Heart right ventricle (tissue), 16 donors: Measurements from ENCODE around the gene ISX. TPM values are rescaled to one million over a fixed set of nuclear protein-coding genes. Genes with fewer than 3 reads are reported as not detected.
A peak's percentile ranks its signal among the peaks of the same experiment; 100 is the strongest.

ENCODE experiments used
- ATAC-seq, 8 donors: fragments of 200-7000 bp; cut with Tn5 transposase; one replicate each; pipeline ENCODE4 v1.9.1; 2020; ENCODE audit warnings: mild to moderate bottlenecking in 8 of 8, moderate library complexity in 8 of 8, moderate number of reproducible peaks in 1 of 8
- DNase-seq, 2 donors: peaks; one replicate each; pipeline ENCODE4 v3.0.0-alpha.2; 2020
- H3K27ac ChIP-seq, 10 donors: fragments of 200-600 bp; sonication (generic) in 2 of 10; one replicate each; pipeline versions ENCODE4 v1.5.0 to v1.8.0; 2020 to 2022; ENCODE audit warnings: mild to moderate bottlenecking in 3 of 10
- H3K27me3 ChIP-seq, 7 donors: fragments of 200-600 bp; one replicate each; pipeline ENCODE4 v1.8.0; 2021 to 2022; ENCODE audit warnings: mild to moderate bottlenecking in 2 of 7
- H3K36me3 ChIP-seq, 9 donors: fragments of 200-600 bp; sonication (generic) in 1 of 9; one replicate each; pipeline versions ENCODE4 v1.5.0 to v1.8.0; 2020 to 2022; ENCODE audit warnings: mild to moderate bottlenecking in 2 of 9
- H3K4me1 ChIP-seq, 9 donors: fragments of 200-600 bp; sonication (generic) in 1 of 9; one replicate each; pipeline versions ENCODE4 v1.5.0 to v1.8.0; 2020 to 2022; ENCODE audit warnings: mild to moderate bottlenecking in 4 of 9
- H3K4me3 ChIP-seq, 10 donors: fragments of 200-600 bp; sonication (generic) in 2 of 10; one replicate each; pipeline versions ENCODE4 v1.5.0 to v1.8.0; 2020 to 2022; ENCODE audit warnings: mild to moderate bottlenecking in 7 of 10, moderate library complexity in 2 of 10
- H3K9me3 ChIP-seq, 11 donors: fragments of 200-600 bp in 10 of 11; sonication (generic) in 2 of 11; one replicate each; pipeline versions ENCODE4 v1.5.0 to v1.8.0; 2013 to 2022; ENCODE audit warnings: mild to moderate bottlenecking in 2 of 11, control low read depth in 1 of 11, moderate library complexity in 1 of 11
- CTCF ChIP-seq, 9 donors: fragments of 200-600 bp; sonication (generic) in 2 of 9; IDR thresholded peaks; one replicate each; pipeline versions ENCODE4 v1.5.0 to v1.8.0; 2021 to 2022; ENCODE audit warnings: antibody characterized with exemption in 9 of 9, mild to moderate bottlenecking in 5 of 9, moderate library complexity in 1 of 9
- WGBS, 2 donors: extraction: QIAGEN DNeasy Blood & Tissue Kit; methylation state at CpG; one replicate each; pipeline ENCODE4 v1.1.7; 2013; ENCODE audit warnings: inconsistent platforms in 1 of 2; 5-methylcytosine and 5-hydroxymethylcytosine counted together
- intact Hi-C, 10 donors: fragments of 100-400 bp; cut with DNase I; formaldehyde crosslinking; loops; one replicate each; pipeline versions ENCODE4 v1.11.1 to v1.14.2; 2022
- polyA plus RNA-seq, 2 donors: library from polyadenylated mRNA; stranded (reverse); fragments of 200-250 nt; gene quantifications; one replicate each; pipeline ENCODE4 v1.2.3, GENCODE V29; 2013
- total RNA-seq, 10 donors: library from RNA; stranded (reverse); fragmentation: NEBNext Ultra II Directional in 3 of 10; extraction: Animal tissue kit (Norgen Biotek cat#: 25700) in 3 of 10; gene quantifications; one replicate each; pipeline versions ENCODE4 v1.2.1 to v1.2.4, GENCODE V29; 2021 to 2023
- donor health status: Arrhythmogenic right ventricular cardiomyopathy.
- donor health status: ischemic (EF 13 %, LVEDD 7.1; RV severe dilation, severe dysfunction).
- donor health status: healthy with polysubstance abuse.
- donor health status: DM: no; HTN: yes; CAD: no.
- donor health status: DM: no; HTN: no; CAD: no.
- donor health status: ischemic (EF 25% LVEDD 6.9; RV normal size, moderate dysfunction).
- donor health status: ischemic (EF 25% LVEDD 5.7; RV mildly dilated, moderate dysfunction).
- donor health status: healthy.
- donor health status: DM: yes; HTN: yes; CAD: no.
- donor health status: Ischemic cardiomyopathy.
- donor health status: ischemic (EF 35%, LVEDD 5.7; RV mildly dilated, moderate dysfunction).
- donor health status: nonischemic (EF 11% LVEDD 7.7; RV severe dilation, severe dysfunction).
- donor health status: DM: yes; HTN: yes; CAD: no.
- donor health status: PGD.
- donor health status: ischemic (EF 29% LVEDD 5.4; RV normal size, mild dysfunction).
- donor health status: nonischemic (EF 23%, LVEDD 6.1; RV moderate dilation, normal function).

ISX gene
- total and polyA plus RNA-seq, 12 donors = not detected

GRCh38 chr22:35039625-35040024 is 26.3 kb upstream of the ISX start:
- ATAC-seq (no peak), DNase-seq (no peak)
- H3K9me3 ChIP-seq = no peaks in the 10 kb centered on the region
- intact Hi-C loops = no loop called here
- WGBS, 2 donors = 37 to 42% methylated on average over 10 of the region's 10 CpGs
- no peaks in the 10 kb centered on the region for H3K4me1 ChIP-seq
- H3K4me3 ChIP-seq = no peak overlapping the region
- no peaks in the 10 kb centered on the region for H3K36me3 ChIP-seq
- peaks cover 0 to 25% (median 12%) of the 10 kb centered on the region in 7 donors for H3K27me3 ChIP-seq
- H3K27ac ChIP-seq = no peak overlapping the region
- no peak for TF ChIP-seq CTCF (IDR thresholded peaks at IDR 0.05)

- Histone ChIP-seq H3K36me3 (no peaks in the 10 kb centered on the region), H3K4me1 (no peaks in the 10 kb centered on the region), H3K4me3 (no peak overlapping the region), H3K27ac (no peak overlapping the region), H3K9me3 (peaks cover 0 to 5% (median 0%) of the 10 kb centered on the region in 11 donors), H3K27me3 (peaks cover 0 to 55% (median 34%) of the 10 kb centered on the region in 7 donors)
- ATAC-seq (no peak), DNase-seq (no peak)
- WGBS, 2 donors = 68 to 74% methylated on average over 6 of the region's 6 CpGs
- peak in 2 of 9 donors; percentile 6 to 11 for TF ChIP-seq CTCF (IDR thresholded peaks at IDR 0.05)
- intact Hi-C loops = no loop called here
These were observed 22.6 kb upstream of the ISX start for GRCh38 chr22:35043252-35043933.

GRCh38 chr22:35043934-35044319 is 22.0 kb upstream of the ISX start:
- Histone ChIP-seq H3K4me1 (no peaks in the 10 kb centered on the region), H3K9me3 (peaks cover 0 to 5% (median 0%) of the 10 kb centered on the region in 11 donors), H3K27me3 (peaks cover 0 to 61% (median 37%) of the 10 kb centered on the region in 7 donors), H3K36me3 (no peaks in the 10 kb centered on the region), H3K27ac (no peak overlapping the region), H3K4me3 (no peak overlapping the region)
- intact Hi-C loops = no loop called here
- ATAC-seq (no peak), DNase-seq (no peak)
- 42 to 58% methylated on average over 2 of the region's 2 CpGs for WGBS, 2 donors
- no peak for TF ChIP-seq CTCF (IDR thresholded peaks at IDR 0.05)

- no peak for TF ChIP-seq CTCF (IDR thresholded peaks at IDR 0.05)
- 65 to 72% methylated on average over 5 of the region's 5 CpGs for WGBS, 2 donors
- no peak overlapping the region for H3K4me3 ChIP-seq
- ATAC-seq (no peak), DNase-seq (no peak)
- H3K36me3 ChIP-seq = no peaks in the 10 kb centered on the region
- no peak overlapping the region for H3K27ac ChIP-seq
- peaks cover 0 to 55% (median 37%) of the 10 kb centered on the region in 7 donors for H3K27me3 ChIP-seq
- no peaks in the 10 kb centered on the region for H3K4me1 ChIP-seq
- H3K9me3 ChIP-seq = peaks cover 0 to 5% (median 0%) of the 10 kb centered on the region in 11 donors
- intact Hi-C loops = no loop called here
These were observed 21.2 kb upstream of the ISX start for GRCh38 chr22:35044607-35045390.
